Body of pancreas (tissue), 4 donors: ENCODE measurements around the gene SALL4.

Experiments
- POLR2A ChIP-seq, 3 donors: fragments of 450-650 bp; IDR thresholded peaks; one replicate each; pipeline ENCODE4 v1.6.1; 2016; ENCODE audit warnings: antibody characterized with exemption in 3 of 3, mild to moderate bottlenecking in 2 of 3
- TF ChIP-seq, protein P1 (sequence below), 7 experiments: fragments of 450-650 bp in 4 of 7; fragments of 200-600 bp in 3 of 7; sonication (generic) in 3 of 7; IDR thresholded peaks; one replicate each; pipeline ENCODE4 v1.5.1; 2016 to 2019; ENCODE audit warnings: antibody characterized with exemption in 7 of 7

DNA sequence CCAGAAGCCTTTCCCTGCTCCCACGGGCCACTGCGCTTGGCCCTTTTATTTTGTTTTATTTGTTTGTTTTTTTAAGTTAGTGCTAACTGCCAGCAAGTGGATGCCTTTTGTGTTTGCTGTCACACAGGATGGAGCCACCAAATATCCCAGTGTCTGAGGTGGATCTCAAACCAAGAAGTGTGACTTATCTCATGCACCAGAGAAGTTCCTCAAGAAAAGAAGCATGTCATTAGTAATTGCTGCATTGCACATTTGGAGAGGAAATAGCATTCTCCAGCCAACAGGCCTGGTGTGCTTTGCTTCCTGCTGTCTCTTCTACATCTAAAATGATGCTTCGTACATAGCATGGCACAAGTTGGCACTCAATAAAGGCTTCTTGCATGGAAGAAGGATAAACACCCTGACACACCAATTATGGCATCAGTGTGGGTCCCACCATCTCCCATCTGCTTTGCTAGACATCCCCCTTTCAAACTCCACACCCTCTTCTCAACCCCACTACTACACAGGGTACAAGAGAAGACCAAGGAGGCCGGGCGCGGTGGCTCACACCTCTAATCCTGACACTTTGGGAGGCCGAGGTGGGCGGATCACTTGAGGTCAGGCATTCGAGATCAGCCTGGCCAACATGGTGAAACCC, 32.2 kb downstream of the SALL4 start:
- TF ChIP-seq, protein P1, sequence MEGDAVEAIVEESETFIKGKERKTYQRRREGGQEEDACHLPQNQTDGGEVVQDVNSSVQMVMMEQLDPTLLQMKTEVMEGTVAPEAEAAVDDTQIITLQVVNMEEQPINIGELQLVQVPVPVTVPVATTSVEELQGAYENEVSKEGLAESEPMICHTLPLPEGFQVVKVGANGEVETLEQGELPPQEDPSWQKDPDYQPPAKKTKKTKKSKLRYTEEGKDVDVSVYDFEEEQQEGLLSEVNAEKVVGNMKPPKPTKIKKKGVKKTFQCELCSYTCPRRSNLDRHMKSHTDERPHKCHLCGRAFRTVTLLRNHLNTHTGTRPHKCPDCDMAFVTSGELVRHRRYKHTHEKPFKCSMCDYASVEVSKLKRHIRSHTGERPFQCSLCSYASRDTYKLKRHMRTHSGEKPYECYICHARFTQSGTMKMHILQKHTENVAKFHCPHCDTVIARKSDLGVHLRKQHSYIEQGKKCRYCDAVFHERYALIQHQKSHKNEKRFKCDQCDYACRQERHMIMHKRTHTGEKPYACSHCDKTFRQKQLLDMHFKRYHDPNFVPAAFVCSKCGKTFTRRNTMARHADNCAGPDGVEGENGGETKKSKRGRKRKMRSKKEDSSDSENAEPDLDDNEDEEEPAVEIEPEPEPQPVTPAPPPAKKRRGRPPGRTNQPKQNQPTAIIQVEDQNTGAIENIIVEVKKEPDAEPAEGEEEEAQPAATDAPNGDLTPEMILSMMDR (IDR thresholded peaks at IDR 0.05): no peak
- no peak for TF ChIP-seq POLR2A (IDR thresholded peaks at IDR 0.05)
